SK-N-SH (cell line): ENCODE results near the gene KSR2.

Experiments used
- CTCF ChIP-seq: fragments of 200-600 bp; sonication (generic); IDR thresholded peaks from 2 replicates; pipeline ENCODE4 v1.6.1; 2017; ENCODE audit warnings: antibody characterized with exemption, mild to moderate bottlenecking, moderate library complexity
- EP300 ChIP-seq, 2 experiments: IDR thresholded peaks; 2 replicates each; pipeline versions ENCODE4 v1.4.0 to v1.6.1; 2012; ENCODE audit warnings: borderline replicate concordance in 1 of 2, low read depth in 1 of 2, low read length in 1 of 2
- EZH2phosphoT487 ChIP-seq: fragments of 200-600 bp; sonication (generic); IDR thresholded peaks from 2 replicates; pipeline ENCODE4 v1.6.1; 2017; ENCODE audit warnings: low read depth, mixed run types, mild to moderate bottlenecking, antibody characterized with exemption, moderate library complexity, borderline replicate concordance
- GABPA ChIP-seq: IDR thresholded peaks from 2 replicates; pipeline ENCODE4 v1.4.0; 2012; ENCODE audit warnings: low read depth, mild to moderate bottlenecking
- MAX ChIP-seq: IDR thresholded peaks from 2 replicates; pipeline ENCODE4 v1.4.0; 2012; ENCODE audit warnings: low read depth
- NFIC ChIP-seq: IDR thresholded peaks from 2 replicates; pipeline ENCODE4 v1.4.0; 2012; ENCODE audit warnings: borderline replicate concordance
- RAD21 ChIP-seq: IDR thresholded peaks from 2 replicates; pipeline ENCODE4 v1.6.1; 2012; ENCODE audit warnings: mild to moderate bottlenecking, low read length
- RCOR1 ChIP-seq: fragments of 150-350 bp; IDR thresholded peaks from 2 replicates; pipeline ENCODE4 v1.6.1; 2017; ENCODE audit warnings: antibody characterized with exemption, low read length
- SIN3A ChIP-seq: IDR thresholded peaks from 2 replicates; pipeline ENCODE4 v1.6.1; 2012; ENCODE audit warnings: low read depth, mild to moderate bottlenecking, low read length, moderate library complexity, borderline replicate concordance
- SMC3 ChIP-seq: IDR thresholded peaks from 2 replicates; pipeline ENCODE4 v1.6.1; 2012; ENCODE audit warnings: low read depth, low read length, improper control_type of control experiment
- TF ChIP-seq, protein P1 (sequence below): fragments of 150-350 bp; IDR thresholded peaks from 2 replicates; pipeline ENCODE4 v1.6.1; 2016; ENCODE audit warnings: mild to moderate bottlenecking, low read depth, low read length

GRCh38 chr12:117768860-117769259 lies 199.9 kb downstream of the KSR2 start:
- TF ChIP-seq EZH2phosphoT487 (no peak), CTCF (no peak), NFIC (no peak), SMC3 (no peak), EP300 (IDR thresholded peaks at IDR 0.05; ENCODE audit: borderline replicate concordance in 1 of 2, low read depth in 1 of 2, low read length in 1 of 2) (no peak), SIN3A (no peak), GABPA (no peak), RCOR1 (no peak), MAX (no peak), RAD21 (no peak)
- TF ChIP-seq, protein P1, sequence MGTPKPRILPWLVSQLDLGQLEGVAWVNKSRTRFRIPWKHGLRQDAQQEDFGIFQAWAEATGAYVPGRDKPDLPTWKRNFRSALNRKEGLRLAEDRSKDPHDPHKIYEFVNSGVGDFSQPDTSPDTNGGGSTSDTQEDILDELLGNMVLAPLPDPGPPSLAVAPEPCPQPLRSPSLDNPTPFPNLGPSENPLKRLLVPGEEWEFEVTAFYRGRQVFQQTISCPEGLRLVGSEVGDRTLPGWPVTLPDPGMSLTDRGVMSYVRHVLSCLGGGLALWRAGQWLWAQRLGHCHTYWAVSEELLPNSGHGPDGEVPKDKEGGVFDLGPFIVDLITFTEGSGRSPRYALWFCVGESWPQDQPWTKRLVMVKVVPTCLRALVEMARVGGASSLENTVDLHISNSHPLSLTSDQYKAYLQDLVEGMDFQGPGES = no peak
